ENCODE measurements around the gene ARL8B.
"Not testable (repeated sequence)": the region's sequence is repeated elsewhere in the genome, so short reads cannot be mapped to it uniquely, and the experiment has no call there.

ARL8B gene

GRCh38 chr3:5112043-5112442 is 10.0 kb upstream of the ARL8B start:
- no peak for DNase-seq

- DNase-seq, result not testable (repeated sequence)
Measured at GRCh38 chr3:5113726-5114125, 8.4 kb upstream of the ARL8B start.

GRCh38 chr3:5115506-5116162 is 6.5 kb upstream of the ARL8B start:
- no peak for DNase-seq

DNA sequence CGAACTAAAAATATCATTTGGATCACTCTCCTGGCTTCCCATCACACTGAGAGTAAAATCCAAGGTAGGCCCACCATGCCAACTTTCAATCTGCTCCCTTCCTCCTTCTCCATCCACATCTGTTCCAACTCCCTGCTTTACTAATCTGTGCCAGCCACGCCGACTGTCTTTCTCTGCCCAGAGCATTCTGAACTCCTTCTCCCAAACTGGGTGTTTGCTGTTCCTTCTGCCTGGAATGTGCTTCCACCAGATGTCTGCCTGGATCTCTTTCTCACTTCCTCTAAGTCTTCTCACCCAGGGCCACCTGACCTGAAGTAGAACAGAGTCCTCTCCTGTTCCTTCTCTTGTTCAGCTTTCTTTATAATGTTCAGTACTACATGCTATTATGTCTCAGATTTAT is 5.6 kb upstream of the ARL8B start:
- no peak for DNase-seq

DNA sequence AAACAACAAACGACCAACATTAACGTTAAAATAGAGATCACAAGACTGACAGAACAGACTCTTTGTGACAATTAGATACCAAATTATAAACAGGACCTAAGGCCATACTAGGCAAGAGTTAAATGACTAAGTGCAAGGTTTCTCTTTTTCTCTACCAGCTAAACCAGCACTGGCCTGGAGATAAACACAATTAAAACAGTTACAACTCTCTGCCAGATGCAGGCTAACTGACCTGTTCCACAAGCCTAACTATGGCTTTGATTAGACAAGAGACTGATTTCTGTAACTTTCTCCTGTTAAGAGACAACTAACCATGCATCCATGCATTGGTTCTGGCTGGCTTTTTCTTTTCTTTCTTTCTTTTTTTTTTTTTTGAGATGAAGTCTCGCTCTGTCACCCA is 1.6 kb upstream of the ARL8B start:
- DNase-seq, result no peak

DNA sequence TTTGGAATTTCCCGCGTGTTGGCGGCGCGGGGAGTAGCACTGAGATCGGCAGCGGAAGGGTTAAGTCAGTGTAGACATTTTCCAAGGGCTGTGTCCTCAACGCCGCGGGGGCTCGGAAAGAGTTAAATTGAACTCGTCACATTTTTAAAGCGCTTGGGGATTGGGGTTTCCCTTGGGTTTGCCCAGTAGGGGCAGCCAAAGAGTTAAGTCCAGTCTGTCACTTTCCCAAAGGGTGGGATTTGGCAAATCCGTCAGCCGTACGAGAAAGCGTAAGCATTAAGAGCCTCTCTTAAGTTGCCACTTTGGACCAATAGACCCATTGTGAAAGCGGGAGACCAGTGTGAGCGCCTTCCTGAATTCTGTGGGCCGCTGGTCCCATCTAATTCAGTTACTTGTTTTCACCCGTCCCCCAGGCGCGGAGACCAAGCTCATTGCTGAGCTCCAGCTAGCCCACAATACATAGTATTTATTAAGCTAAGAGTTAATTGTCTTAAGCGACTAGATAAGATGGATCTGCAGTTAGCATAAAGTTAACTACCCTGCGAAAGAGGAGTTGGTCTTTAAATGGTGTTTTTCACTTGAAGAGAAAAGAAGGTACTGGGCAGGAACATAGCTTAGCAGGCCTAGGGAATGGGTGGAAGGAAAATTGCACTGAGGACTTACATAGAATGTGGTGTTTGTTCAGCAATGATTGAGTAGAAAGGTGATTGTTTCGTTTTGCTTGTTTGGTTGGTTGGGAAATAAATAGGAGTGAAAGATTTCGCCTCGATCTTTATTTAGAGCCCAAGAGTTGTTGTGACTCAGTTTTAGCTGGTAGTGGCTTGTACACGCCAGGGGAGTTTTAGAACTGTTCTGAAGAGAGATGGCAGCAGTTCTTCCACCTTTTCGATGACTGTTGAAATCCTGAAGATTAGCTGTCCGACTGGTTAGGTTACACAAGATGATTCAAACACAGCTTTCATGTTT is 932 bp downstream of the ARL8B start:
- peak; percentile 45 to 62 for DNase-seq

- DNase-seq, result no peak
Measured at GRCh38 chr3:5123937-5124336, 1.8 kb downstream of the ARL8B start.

- peak; percentile 83 to 87 for DNase-seq
Measured at GRCh38 chr3:5126586-5126985, 4.5 kb downstream of the ARL8B start.

DNA sequence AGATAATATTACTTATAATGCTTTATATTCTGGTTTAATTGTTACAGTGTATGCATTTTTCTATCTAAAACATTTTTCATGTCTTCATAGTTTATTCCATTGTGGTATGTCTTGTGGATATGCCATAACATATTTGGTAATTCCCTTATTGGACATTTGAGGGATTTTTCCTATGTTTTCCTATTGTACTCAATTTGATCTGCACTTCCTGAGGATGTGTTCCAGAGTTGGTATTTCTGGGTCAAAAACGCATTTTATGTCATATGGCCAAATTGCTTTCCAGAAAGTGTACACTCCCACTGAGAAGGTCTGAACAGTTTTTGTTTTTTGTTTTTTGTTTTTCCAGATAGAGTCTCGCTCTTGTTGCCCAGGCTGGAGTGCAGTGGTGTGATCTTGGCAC is 6.8 kb downstream of the ARL8B start:
- DNase-seq, result no peak

DNA sequence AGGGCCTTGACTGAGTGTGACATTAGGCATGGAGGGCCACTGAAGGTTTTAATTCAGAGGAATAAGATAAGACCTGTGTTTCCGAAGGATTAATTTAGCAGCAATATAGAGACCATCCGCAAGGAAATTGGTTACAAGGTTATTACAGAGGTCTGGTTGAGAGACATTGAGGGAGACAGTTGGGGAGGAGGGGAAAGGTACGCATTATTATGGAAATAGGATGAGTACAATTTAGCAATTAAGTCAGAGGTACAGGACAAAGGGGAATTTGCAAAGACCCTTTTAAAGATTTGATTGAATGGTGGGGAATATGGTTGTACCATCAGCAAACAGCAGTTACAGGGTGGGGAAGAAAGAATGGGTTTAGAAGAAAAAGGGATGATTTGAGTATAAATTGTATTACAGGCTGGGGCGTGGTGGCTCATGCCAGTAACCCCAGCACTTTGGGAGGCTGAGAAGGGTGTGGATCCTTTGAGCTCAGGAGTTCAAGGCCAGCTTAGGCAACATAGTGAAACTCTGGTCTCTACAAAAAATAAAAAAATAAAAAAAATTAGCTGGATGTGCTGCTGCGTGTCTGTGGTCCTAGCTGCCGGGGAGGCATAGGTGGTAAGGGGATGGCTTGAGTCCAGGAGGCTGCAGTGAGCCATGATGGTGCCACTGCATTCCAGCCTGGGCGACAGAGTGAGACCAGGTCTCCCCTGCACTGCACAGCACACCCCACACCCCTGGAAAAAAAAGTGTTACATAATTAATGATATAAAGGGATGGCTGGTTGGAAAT is 11.3 kb downstream of the ARL8B start:
- no peak for DNase-seq

- no peak for DNase-seq
Measured at GRCh38 chr3:5134019-5134391, 11.9 kb downstream of the ARL8B start.

DNA sequence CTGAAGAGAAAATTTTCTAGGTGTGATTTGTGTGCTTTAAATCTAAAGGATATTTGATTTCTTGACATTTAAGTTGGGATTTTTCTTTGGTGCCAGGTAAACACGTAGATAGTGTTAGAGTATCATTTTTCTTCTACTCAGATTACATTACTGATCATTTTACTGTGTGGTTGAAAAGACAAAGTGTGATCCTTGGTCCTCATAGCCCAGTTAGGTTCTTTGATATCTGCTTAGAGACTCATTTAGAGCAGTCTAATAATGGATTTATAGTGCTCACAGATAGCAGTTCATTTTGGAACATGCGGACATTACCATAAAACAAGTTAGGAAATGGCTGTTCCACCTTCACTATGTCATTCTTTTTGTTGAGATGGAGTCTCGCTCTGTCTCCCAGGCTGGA is 12.4 kb downstream of the ARL8B start:
- no peak for DNase-seq

- DNase-seq, result peak; percentile 73 to 76
Measured at GRCh38 chr3:5136211-5136918, 14.3 kb downstream of the ARL8B start.

- DNase-seq, result no peak
Measured at GRCh38 chr3:5136919-5137429, 14.9 kb downstream of the ARL8B start.

DNA sequence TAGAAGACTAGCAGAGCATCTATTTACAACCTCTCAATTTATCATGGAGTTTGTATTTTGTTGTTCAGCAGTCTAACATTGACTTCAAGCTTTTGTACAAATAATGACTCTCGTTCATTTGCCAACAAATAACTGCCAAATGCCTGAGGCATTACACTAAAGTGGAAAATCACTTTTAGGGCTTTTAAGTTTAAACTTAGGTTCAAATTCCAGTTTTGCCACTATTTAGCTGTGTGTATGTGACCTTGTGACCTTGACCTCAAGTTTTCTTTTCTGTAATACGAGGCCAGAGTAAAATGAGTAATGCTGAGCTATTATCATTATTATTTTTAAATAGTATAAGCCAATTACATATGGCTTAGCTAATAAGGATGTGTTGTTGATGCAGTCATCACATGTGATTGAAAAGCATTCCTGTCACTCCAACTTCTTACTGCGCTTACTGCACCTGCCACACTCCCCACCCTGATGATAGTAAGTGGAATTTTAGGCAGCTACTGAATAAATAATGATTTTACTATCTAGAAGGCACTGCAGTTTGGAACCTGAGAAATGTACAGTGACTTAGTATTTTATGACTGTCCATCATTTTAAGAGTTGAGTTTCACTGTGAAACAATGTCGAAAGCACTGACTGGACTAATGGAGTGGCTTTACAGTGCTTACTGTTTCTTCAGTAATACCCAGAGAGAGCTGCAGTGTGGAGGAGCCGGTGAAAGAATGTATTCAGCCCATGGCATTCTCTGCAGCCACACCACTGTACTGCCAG is 16.3 kb downstream of the ARL8B start:
- DNase-seq, result no peak

GRCh38 chr3:5140230-5140621 is 18.1 kb downstream of the ARL8B start:
- DNase-seq, result no peak

DNA sequence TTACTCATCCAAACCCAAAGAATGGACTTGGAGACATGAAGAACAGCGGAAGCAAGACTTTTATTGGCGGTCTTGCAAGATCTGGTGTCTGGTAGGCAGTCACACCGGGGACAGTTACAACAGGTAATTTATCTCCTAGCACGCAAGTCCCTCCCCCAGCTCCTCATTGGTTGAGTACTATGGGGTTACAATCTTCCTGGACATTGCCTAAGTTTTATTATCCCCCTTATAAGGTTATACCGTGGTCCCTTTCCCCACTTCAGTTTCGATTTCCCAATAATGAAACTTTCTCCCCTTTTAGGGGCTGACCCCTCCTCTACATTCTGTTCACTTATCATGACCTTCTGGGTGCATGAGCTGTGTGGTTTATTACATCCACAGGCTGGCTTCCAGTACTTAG is 18.7 kb downstream of the ARL8B start:
- no peak for DNase-seq

- no peak for DNase-seq
Measured at GRCh38 chr3:5141760-5142159, 19.7 kb downstream of the ARL8B start.

- no peak for DNase-seq
Measured at GRCh38 chr3:5143464-5143863, 21.4 kb downstream of the ARL8B start.

- DNase-seq, result no peak
Measured at GRCh38 chr3:5144316-5144994, 22.4 kb downstream of the ARL8B start.

GRCh38 chr3:5145120-5145519 is 23.0 kb downstream of the ARL8B start:
- DNase-seq, result no peak

Measured in AML-193 (cell line).